Measurements from ENCODE around the gene SCD5.
A peak's percentile ranks its signal among the peaks of the same experiment; 100 is the strongest.

Gene SCD5

GRCh38 chr4:82623121-82623683, 175.4 kb downstream of the SCD5 start:
- DNase-seq, result no peak

DNA sequence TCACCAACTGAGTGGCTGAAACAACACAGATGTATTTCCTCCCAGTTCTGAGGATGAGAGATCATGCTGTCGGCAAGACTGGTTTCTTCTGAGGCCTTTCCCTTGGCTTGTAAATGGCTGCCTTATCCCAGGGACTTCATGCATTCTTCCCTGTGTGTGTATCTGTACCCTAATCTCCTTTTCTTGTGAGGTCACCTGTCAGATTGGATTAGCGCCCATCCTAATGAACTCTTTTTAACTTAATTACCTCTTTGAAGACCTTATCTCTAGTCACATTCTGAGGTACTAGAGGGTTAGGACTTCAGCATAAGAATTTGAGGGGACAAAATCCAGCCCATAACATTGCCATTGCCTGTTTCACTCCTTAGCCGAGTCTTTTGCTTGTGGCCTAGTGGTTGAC, 177.3 kb downstream of the SCD5 start:
- DNase-seq, result no peak

- DNase-seq, result no peak
These were observed 178.4 kb downstream of the SCD5 start for GRCh38 chr4:82620126-82620735.

GRCh38 chr4:82618103-82618720, 180.4 kb downstream of the SCD5 start:
- no peak for DNase-seq

DNA sequence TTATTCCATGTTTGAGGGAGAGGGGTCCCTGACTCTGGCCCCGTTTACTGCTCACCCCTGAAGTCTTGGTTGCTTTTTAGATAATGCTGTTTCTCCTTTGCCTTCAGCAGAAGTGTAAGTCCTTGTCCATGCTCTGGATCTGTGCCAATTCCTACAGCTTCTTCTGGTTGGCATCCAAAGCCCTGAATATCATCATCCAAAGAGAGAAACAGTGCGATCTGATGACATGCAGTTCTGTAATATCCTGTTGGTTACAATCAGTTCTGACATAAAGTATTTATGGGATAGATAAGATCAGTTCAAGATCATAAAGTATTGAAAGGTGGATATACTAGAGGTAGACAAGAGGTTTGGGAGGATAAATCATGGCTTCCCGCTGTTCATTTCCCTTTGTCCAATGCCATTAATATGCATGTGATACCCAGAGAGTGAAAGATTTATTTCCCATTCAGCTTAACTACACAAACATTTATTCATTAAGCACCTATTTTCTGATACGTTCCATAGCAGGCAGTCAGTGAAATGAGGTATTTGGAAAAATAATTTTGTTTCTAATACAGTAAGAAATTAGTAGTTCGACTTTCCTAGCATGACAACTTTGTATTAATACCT, 183.7 kb downstream of the SCD5 start:
- DNase-seq, result no peak

GRCh38 chr4:82613121-82613520, 185.5 kb downstream of the SCD5 start:
- no peak for DNase-seq

GRCh38 chr4:82611982-82612381, 186.6 kb downstream of the SCD5 start:
- no peak for DNase-seq

DNA sequence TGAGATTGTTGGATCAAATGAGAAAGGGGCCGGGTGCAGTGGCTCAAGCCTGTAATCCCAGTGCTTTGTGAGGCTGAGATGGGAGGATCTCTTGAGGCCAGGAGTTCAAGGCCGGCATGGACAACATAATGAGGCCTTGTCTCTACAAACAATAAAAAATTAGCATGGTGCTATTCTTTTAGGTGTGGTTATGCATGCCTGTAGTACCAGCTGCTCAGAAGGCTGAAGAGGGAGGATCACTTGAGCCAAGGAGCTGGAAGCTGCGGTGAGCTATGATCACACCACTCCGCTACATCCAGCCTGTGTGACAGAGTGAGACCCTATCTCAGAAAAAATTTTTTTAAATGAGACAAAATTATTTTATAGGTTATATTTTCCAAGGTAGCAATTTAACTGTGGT, 187.1 kb downstream of the SCD5 start:
- DNase-seq, result no peak

- DNase-seq, result no peak
These were observed 188.6 kb downstream of the SCD5 start for GRCh38 chr4:82610041-82610440.

- no peak for DNase-seq
These were observed 192.0 kb downstream of the SCD5 start for GRCh38 chr4:82606622-82607021.

DNA sequence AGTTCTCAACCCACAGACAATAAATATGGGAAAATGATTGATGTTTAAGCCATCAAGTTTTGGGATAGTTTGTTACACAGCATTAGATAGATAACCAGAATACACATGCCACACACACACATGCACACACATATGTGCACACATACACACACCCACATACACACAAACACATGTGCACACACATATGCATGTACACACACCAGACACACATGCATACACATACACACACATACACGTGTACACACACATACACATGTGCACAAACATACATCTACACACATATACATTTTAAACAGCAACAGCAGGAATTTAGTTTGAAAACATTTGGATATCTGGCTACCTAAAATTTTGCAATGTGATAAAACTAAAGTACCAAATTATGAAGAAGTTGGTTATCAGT, 194.1 kb downstream of the SCD5 start:
- DNase-seq, result no peak

DNA sequence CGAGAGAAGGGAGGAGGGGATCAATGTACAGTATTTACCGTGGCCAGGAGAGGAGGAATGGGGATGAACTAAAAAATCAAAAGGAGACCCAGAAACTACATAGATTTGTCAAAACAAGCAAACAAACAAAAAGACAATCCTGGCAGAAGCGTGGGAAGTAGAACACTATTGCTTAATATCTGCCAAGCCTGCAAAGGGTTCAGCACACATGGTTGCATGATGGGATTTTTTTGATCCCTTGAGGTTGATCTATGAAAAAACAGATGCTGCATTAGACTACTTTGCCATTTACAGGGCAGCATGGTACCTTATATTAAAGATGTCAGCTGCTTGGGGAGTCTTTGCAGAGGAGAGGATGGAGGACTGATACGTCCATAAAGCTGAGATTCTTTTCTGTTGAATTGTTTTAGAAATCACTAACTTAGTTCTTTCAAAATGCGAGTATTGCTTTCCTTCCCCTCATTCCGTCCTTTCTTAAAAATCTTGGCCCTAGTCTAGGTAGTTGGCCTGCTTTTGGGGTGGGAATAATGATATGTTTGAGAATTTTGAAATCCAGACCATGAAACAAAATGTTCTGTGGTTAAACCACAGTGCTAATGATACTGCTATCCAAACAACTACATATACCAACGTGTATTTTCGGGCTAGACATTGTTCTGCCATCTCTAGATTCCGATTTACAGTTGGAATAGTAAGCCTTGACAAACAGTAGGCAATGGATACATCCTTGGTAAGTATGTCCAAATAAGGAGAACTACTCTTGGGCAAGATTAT, 197.2 kb downstream of the SCD5 start:
- DNase-seq, result no peak

DNA sequence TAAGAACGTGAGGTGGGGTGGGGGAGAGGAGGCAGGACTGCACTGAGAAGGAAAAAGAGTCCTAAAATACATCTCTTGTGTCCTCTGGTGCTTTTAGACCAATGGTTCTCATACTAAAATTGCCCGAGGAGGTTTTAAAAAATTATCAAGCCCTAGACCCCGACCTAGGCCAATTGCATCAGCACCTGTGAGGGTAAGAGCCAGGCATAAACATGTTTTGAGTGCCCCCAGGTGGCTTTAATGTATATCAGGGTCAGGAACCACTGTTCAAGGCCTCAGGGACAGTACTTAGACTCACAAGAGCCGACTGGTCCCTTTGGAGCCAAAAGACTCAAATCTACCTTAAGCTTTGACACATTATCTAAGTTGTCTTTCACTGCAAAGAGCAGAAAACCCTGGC, 199.3 kb downstream of the SCD5 start:
- DNase-seq, result peak; percentile 46

- DNase-seq, result no peak
These were observed 204.1 kb downstream of the SCD5 start for GRCh38 chr4:82594456-82594855.

DNA sequence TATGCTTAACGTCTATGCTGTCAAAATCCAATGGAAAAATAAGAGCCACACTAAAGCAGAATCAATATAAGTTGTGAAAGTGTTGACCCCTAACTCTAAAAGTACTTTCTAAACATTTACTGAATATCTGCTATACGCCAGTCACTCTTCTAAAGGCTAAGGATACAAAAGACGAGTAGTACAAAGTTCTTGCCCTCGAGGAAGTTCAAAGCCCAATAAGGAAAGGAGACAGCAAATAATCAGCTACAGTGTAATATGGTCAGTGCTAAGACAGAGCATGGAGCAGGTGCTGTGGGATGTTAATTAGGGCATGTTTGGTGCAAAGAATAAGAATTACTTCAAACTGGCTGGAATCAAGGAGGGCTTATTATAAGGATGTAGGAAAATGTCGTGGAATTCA, 205.2 kb downstream of the SCD5 start:
- DNase-seq, result no peak

DNA sequence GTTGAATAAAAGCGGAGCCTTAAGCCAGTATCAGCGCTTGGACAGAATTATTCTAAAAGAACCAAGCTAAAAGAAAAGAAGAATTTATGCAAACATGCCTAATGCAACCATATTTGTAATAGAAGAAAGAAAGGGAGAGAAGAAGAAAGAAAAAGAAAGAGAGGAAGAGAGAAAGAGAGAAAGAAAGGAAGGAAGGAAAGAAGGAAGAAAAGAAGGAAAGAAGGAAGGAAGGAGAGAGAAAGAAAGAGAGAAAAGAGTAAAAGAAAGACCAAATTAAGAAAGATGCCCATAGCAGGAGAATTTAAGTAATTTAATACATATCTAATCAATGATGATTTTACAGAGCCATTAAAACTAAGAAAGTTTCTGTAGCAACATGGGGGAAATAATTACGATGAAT, 206.0 kb downstream of the SCD5 start:
- DNase-seq, result no peak

DNA sequence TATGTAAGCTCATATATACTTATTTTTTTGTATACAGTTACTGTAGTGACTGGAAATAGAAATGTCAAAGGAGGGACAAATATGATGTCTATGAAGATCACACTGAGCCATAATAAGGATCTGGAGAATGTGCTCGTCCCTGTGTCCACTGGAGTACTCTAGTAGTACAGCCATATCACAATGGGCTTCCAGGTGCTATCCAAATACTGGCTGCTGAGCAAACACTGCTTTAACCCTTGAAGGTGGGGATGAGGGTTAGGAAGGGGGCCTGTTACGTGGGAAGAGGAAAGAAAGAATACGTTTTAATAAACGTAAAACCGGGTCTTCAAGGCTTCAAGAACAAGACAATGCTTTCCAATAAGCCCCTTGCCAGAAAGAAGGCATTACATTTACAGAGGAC, 207.0 kb downstream of the SCD5 start:
- DNase-seq, result peak; percentile 34

DNA sequence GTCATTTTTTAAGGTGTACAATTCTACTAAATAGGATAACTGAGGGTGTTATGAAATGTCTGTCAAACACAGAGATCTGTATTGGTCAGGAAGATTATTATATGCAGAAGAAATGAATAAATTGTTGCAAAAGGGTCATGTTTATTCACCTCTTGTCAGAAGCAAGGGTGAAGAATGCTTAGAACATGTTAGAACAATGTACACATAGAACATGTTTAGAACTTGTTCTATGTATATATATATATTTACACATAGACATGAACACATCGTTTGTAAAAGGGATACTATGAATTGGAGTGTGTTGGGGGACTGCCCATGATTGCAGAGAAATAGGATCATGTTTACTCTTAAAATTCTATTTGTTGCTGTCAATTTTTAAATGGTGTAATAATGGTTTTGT, 208.8 kb downstream of the SCD5 start:
- no peak for DNase-seq

DNA sequence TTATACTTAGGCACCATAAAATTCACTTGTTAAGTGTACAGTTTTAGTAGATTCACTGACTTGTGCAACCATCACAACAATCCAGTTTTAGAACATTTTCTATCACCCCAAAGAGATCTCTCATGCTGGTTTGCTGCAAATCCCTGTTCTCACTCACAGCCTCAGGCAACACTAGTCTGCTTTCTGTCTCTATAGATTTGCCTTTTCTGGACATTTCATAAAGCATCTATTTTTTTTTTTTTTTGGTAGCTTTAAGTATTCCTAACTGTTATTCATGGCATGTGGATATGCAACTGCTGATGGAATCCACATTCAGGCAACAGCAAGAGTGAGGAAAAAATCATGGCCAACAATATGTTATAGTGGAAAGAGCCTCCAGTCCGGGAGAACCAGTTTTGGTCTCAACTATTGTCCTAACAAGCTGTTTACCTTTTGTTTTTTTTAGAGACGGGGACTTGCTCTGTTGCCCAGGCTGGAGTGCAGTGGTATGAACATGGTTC, 209.8 kb downstream of the SCD5 start:
- no peak for DNase-seq

DNA sequence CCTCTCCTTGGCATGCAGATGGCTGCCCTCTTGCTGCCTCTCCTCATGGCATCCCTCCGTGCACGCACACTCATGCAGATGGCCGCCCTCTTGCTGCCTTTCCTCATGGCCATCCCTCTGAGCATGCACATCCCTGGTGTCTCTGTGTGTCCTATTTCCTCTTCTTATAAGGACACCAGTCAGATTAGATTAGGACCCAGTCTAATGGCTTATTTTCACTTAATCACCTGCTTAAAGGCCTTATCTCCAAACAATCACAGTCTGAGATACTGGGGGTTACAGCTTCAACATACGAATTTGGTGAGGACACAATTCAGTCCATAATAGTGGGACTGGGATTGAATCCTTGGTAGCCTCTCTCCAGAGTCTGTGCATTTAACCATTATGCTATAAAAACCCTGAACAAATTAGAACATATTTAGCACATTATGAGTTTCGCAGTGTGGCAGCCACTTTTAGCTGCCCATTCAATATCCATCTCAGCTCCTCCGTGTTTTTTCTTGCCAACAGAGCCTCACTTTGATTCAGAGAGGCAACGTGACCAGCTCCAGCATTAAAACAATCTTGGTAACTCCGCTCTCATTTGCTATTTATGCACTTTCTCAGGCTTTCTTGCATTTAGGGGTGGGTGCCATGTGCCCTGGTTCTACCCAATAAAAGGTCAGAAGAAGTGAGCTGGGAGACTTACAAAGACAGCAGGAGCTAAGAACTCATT, 210.6 kb downstream of the SCD5 start:
- DNase-seq, result no peak

GRCh38 chr4:82585690-82586435, 212.7 kb downstream of the SCD5 start:
- no peak for DNase-seq

- no peak for DNase-seq
These were observed 213.7 kb downstream of the SCD5 start for GRCh38 chr4:82584931-82585330.

Data from DMS153 (cell line).